Measurements from ENCODE around the gene TRAPPC4. TPM values are rescaled to one million over a fixed set of nuclear protein-coding genes. Genes with fewer than 3 reads are reported as not detected.

TRAPPC4 gene
- 88.4 and 187 TPM in 2 replicates for total RNA-seq

DNA sequence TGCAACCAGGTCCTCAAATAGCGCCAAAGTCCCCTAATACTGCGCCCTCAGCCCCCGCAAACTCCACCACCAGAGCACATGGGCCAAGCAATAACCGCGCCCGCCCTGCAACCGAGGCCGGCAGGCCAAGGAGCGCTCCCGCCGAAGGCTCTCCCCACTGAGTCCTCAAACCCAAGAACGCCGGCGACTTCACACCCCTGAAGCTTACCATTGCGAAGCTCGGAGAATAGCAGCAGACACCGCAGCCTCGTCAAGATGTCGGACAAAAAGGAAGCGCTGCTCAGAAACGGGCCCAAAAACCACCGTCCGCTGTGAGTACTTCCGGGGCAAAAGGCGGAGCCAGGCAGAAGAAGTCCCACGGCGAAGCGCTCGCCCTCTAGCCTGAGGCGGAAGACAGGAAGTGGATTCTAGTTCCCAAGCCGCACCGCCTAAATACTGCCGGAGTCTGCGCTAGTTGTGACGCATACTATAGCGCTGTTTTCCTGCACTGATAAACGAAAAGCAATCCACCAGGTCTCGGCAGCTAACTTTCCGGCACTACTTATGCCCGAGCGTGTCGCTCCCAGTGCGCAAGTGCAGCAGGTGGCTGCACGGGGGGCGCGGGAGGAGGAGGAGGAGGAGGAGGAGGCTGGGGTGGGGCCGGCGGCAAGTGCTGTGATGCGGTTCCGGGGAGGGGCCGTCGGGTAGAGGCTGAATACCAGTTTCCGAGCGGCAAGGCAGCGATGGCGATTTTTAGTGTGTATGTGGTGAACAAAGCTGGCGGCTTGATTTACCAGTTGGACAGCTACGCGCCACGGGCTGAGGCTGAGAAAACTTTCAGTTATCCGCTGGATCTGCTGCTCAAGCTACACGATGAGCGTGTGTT is at the start of gene TRAPPC4, which contains the start of gene RPS25:
Gene TRAPPC4 (plus strand): TSS at position 693 of the 865 bp plus-strand sequence. CDS start 30 bp downstream, at position 723.
Gene RPS25 (minus strand): TSS at position 270 of the 865 bp plus-strand sequence. CDS start 59 bp downstream, at position 211.

DNA sequence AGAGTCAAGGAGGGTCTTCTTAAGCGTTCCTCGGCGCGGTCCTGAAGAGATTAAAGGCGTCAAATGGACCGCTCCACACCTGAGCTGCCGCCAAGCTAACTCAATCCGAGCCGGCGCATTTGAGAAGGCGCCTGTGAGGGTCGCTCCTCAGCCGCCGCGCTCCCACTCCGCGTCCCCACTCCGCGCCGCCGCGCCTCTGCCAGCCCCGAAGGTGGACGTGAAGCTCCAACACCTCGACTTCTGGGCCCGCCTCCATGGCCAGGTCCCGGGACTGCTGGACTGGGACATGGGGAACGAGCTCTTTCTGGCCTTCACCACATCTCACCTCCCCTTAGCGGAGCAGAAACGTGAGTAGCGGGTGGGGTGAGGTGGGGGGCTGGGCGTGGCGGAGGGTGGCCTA is 46.9 kb upstream of the TRAPPC4 start, which contains the start of gene FOXR1:
Gene FOXR1 (plus strand): TSS at position 116 of the 400 bp plus-strand sequence. CDS start 171 bp downstream, at position 287.

DNA sequence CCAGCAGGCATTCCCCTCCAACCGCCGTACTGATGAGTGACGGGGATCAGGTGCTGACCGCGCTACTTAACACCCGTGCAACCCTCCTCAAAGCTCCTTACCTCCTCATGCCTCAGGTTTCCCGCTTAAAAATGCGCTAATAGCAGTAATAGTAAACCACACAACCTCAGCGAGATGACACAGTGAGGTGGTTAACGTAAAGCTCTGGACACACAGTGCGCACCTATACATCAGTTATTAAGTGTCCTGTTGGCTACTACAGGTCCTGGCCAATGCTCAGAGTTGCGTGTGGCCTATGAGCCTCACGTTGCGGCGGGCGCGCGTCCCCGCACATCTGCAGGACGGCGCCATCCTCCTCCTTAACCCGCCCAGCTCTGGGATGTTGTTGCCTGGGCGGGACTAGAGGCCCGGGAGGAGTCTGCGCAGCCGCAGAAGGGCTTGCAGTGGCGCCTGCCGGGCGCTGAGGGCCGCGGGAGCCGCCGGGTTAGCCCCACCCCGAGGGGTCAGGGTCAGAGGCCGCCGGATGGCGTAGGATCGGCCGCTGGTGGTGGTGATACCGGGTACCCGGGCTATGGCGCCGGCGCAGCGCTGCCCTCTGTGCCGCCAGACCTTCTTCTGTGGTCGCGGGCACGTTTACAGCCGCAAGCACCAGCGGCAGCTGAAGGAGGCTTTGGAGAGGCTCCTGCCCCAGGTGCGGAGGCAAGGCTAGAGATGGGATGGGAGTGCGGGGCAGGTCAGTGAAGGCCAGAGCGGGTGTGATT is 20.8 kb upstream of the TRAPPC4 start, which contains the start of gene CENATAC:
Gene CENATAC (plus strand): TSS at position 512 of the 761 bp plus-strand sequence. CDS start 60 bp downstream, at position 572.

GRCh38 chr11:119030329-119031047 is 11.9 kb downstream of the TRAPPC4 start, which contains the start of gene SLC37A4:
Gene SLC37A4, minus strand, starts transcription at chr11:119030877.

GRCh38 chr11:119057000-119057769 is 38.6 kb downstream of the TRAPPC4 start, which contains the start of gene HYOU1:
Gene HYOU1, minus strand, starts transcription at chr11:119057205. Its CDS starts 1,045 bp downstream, at chr11:119056160.

DNA sequence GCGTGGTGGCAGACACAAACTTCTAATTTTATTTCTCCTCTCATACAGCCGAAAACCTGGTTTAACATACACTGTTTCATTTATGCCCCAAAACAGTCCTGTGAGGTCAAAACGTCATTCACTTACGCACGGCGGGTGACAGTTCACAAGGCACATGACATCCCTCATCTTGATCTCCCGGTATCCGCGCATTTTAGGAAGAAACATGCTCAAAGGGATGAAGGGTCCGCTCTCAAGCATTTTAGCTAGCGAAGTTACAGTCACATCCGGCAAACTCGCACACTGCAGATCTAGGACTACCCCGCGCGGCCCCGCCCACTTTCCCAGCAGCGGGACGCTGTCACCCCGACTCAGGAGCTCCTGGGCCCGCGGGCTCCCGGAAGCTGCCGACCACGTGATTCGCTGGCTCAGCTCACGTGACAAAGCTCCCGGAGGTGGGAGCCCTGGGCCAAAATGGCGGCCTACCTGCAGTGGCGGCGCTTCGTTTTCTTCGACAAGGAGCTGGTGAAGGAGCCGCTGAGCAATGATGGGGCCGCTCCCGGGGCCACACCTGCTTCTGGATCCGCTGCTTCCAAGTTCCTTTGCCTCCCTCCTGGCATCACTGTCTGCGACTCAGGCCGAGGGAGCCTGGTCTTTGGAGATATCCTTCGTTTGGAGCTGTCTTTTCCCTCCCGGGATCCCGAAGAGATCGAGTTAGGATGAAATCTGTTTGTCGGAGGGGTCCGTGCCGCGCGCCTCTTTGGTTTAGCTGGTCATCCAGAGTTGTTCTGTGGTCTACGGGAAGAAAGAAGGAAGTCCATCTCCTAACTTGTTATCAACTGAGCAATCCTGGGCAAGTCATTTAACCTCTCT is 49.0 kb downstream of the TRAPPC4 start, which contains the start of gene VPS11:
Gene VPS11 (plus strand): TSS at position 448 of the 852 bp plus-strand sequence. CDS start 6 bp downstream, at position 454.

Other genes with a start within 250 kb of the TRAPPC4 start
- 106 and 132 TPM in 2 replicates for gene DDX6, start 227.6 kb upstream of the TRAPPC4 start, total RNA-seq
- not detected in 2 replicates for gene CXCR5, start 134.9 kb upstream of the TRAPPC4 start, total RNA-seq
- gene BCL9L, start 92.8 kb upstream of the TRAPPC4 start, total RNA-seq = 16.5 and 21.5 TPM in 2 replicates
- not detected in 2 replicates for gene UPK2, start 62.5 kb upstream of the TRAPPC4 start, total RNA-seq
- not detected in 2 replicates for gene FOXR1, start 47.0 kb upstream of the TRAPPC4 start, total RNA-seq
- gene CENATAC, start 20.6 kb upstream of the TRAPPC4 start, total RNA-seq = 27.9 and 29.2 TPM in 2 replicates
- gene RPS25, start 423 bp upstream of the TRAPPC4 start, total RNA-seq = 652 and 653 TPM in 2 replicates
- gene SLC37A4, start 12.1 kb downstream of the TRAPPC4 start, total RNA-seq = 6.4 and 7.8 TPM in 2 replicates
- gene HYOU1, start 38.4 kb downstream of the TRAPPC4 start, total RNA-seq = 104 and 167 TPM in 2 replicates
- 38.9 and 39.2 TPM in 2 replicates for gene VPS11, start 49.1 kb downstream of the TRAPPC4 start, total RNA-seq
- 3.7 and 5.8 TPM in 2 replicates for gene HMBS, start 66.1 kb downstream of the TRAPPC4 start, total RNA-seq
- gene DPAGT1, start 83.1 kb downstream of the TRAPPC4 start, total RNA-seq = 8.8 and 11.8 TPM in 2 replicates
- 3.3 and 3.7 TPM in 2 replicates for gene C2CD2L, start 88.6 kb downstream of the TRAPPC4 start, total RNA-seq
- gene HINFP, start 102.8 kb downstream of the TRAPPC4 start, total RNA-seq = 12.4 and 12.9 TPM in 2 replicates
- gene ABCG4, start 130.3 kb downstream of the TRAPPC4 start, total RNA-seq = under 0.01 TPM in 1 of 2 replicates, not detected in the other
- 13.9 and 16.2 TPM in 2 replicates for gene NLRX1, start 150.0 kb downstream of the TRAPPC4 start, total RNA-seq
- gene NHERF4, start 166.7 kb downstream of the TRAPPC4 start, total RNA-seq = not detected in 2 replicates
- 3.4 and 5.0 TPM in 2 replicates for gene CBL, start 187.6 kb downstream of the TRAPPC4 start, total RNA-seq